ENCODE data around the gene SLC40A1. TPM values are rescaled to one million over a fixed set of nuclear protein-coding genes. Genes with fewer than 3 reads are reported as not detected.

Gene SLC40A1
- polyA plus RNA-seq, 1 donor from 2014 or later = 12.6 TPM

DNA sequence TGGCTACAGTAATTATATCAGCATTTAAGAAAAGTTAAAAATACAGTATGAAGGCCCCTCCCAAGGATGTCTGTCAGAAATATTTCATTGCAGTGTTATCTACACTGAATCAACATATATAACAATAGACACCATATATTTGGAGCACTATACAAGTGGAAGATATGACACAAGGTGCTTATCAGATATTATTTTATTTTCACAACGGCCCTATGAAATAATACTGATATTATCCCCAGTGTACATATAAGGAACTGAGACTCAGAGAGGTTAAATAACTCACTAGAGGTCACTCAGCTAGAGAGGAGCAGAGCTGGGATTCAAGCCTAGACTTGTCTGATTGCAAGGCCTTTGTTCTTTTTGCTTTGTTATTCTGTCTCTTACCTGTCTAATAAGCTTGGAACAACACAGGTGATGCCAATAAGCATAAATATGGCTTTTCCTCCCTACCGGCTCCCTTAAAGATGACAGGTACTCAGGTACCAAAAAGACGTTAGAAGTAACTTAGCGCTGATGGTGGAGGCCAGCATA, 4.7 kb upstream of the SLC40A1 start:
- no peaks in the 10 kb centered on the region for H3F3A ChIP-seq (ENCODE audit: insufficient read depth, low read length, poor library complexity, severe bottlenecking)
- no peaks in the 10 kb centered on the region for H3K9me2 ChIP-seq (ENCODE audit: insufficient read depth, low read length)
- TF ChIP-seq TAF1 (IDR thresholded peaks at IDR 0.05; ENCODE audit: low read depth) = no peak
- no peak for TF ChIP-seq REST (IDR thresholded peaks at IDR 0.05; ENCODE audit: borderline replicate concordance)
- no peak for TF ChIP-seq EP300 (conservative IDR thresholded peaks at IDR 0.05; ENCODE audit: poor library complexity, severe bottlenecking)
- TF ChIP-seq POLR2AphosphoS5 (IDR thresholded peaks at IDR 0.05) = no peak
- TF ChIP-seq, protein P1, sequence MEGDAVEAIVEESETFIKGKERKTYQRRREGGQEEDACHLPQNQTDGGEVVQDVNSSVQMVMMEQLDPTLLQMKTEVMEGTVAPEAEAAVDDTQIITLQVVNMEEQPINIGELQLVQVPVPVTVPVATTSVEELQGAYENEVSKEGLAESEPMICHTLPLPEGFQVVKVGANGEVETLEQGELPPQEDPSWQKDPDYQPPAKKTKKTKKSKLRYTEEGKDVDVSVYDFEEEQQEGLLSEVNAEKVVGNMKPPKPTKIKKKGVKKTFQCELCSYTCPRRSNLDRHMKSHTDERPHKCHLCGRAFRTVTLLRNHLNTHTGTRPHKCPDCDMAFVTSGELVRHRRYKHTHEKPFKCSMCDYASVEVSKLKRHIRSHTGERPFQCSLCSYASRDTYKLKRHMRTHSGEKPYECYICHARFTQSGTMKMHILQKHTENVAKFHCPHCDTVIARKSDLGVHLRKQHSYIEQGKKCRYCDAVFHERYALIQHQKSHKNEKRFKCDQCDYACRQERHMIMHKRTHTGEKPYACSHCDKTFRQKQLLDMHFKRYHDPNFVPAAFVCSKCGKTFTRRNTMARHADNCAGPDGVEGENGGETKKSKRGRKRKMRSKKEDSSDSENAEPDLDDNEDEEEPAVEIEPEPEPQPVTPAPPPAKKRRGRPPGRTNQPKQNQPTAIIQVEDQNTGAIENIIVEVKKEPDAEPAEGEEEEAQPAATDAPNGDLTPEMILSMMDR (IDR thresholded peaks at IDR 0.05; ENCODE audit: poor library complexity, severe bottlenecking) = no peak
- TF ChIP-seq EZH2 (IDR thresholded peaks at IDR 0.05; ENCODE audit: borderline replicate concordance, insufficient read depth, low read length, poor library complexity, severe bottlenecking) = no peak
- no peak for TF ChIP-seq SMC3 (conservative IDR thresholded peaks at IDR 0.05; ENCODE audit: poor library complexity)
- H3K27ac ChIP-seq (ENCODE audit: low read length) = no peak overlapping the region
- H2AFZ ChIP-seq (ENCODE audit: low read depth, low read length) = no peak overlapping the region
- peaks cover 31% of the 10 kb centered on the region for H3K27me3 ChIP-seq (ENCODE audit: insufficient read depth, low read depth, low read length)
- H3K36me3 ChIP-seq (ENCODE audit: insufficient read depth, low read length) = no peaks in the 10 kb centered on the region
- H3K4me3 ChIP-seq (ENCODE audit: low read length) = no peak overlapping the region
- no peak overlapping the region for H3K4me2 ChIP-seq (ENCODE audit: low read length)
- no peaks in the 10 kb centered on the region for H3K79me2 ChIP-seq (replicated peaks; ENCODE audit: insufficient read depth, low read length)
- no peak overlapping the region for H3K9ac ChIP-seq (ENCODE audit: low read length)
- H3K9me3 ChIP-seq (ENCODE audit: low read length) = no peaks in the 10 kb centered on the region
- no peaks in the 10 kb centered on the region for H4K20me1 ChIP-seq (ENCODE audit: insufficient read depth)

DNA sequence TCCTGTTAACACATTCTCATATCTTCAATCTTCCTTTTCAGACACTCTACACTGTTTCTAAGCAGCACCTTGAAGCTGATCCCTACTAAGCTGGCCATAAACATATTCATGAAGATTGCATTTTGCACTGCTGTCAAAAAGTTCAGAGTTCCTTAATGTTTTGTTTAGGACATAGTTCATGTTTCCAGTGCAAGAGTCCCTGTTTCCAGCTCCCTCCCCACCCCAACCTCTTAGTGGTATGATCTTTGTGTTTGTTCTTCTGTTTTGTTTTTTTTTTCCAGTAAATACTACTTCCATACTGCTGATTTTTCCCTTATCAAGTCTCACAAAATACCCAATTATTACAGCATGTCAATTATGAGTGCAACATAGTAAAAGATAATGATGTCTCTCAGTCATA, 4.1 kb upstream of the SLC40A1 start:
- Histone ChIP-seq H3K27me3 (ENCODE audit: insufficient read depth, low read depth, low read length) (peaks cover 36% of the 10 kb centered on the region), H4K20me1 (ENCODE audit: insufficient read depth) (no peaks in the 10 kb centered on the region), H3K27ac (ENCODE audit: low read length) (no peak overlapping the region), H3K36me3 (ENCODE audit: insufficient read depth, low read length) (no peaks in the 10 kb centered on the region), H3F3A (ENCODE audit: insufficient read depth, low read length, poor library complexity, severe bottlenecking) (no peaks in the 10 kb centered on the region), H2AFZ (ENCODE audit: low read depth, low read length) (no peak overlapping the region), H3K9me3 (ENCODE audit: low read length) (no peaks in the 10 kb centered on the region), H3K79me2 (replicated peaks; ENCODE audit: insufficient read depth, low read length) (no peaks in the 10 kb centered on the region), H3K9me2 (ENCODE audit: insufficient read depth, low read length) (no peaks in the 10 kb centered on the region), H3K9ac (ENCODE audit: low read length) (no peak overlapping the region), H3K4me2 (ENCODE audit: low read length) (no peak overlapping the region), H3K4me3 (ENCODE audit: low read length) (no peak overlapping the region)
- TF ChIP-seq RAD21 (conservative IDR thresholded peaks at IDR 0.05) (no peak), EZH2 (IDR thresholded peaks at IDR 0.05; ENCODE audit: borderline replicate concordance, insufficient read depth, low read length, poor library complexity, severe bottlenecking) (no peak), MXI1 (conservative IDR thresholded peaks at IDR 0.05; ENCODE audit: poor library complexity, severe bottlenecking) (no peak), REST (IDR thresholded peaks at IDR 0.05; ENCODE audit: borderline replicate concordance) (no peak), SMC3 (conservative IDR thresholded peaks at IDR 0.05; ENCODE audit: poor library complexity) (no peak), POLR2AphosphoS5 (IDR thresholded peaks at IDR 0.05) (no peak), EP300 (conservative IDR thresholded peaks at IDR 0.05; ENCODE audit: poor library complexity, severe bottlenecking) (no peak), TAF1 (IDR thresholded peaks at IDR 0.05; ENCODE audit: low read depth) (no peak)
- TF ChIP-seq, protein P1 (IDR thresholded peaks at IDR 0.05; ENCODE audit: poor library complexity, severe bottlenecking) = no peak

Measured in neural cell (in vitro differentiated cells).